Spinal cord (tissue), 10 donors: ENCODE data around the gene ZNF580. TPM values are rescaled to one million over a fixed set of nuclear protein-coding genes. Genes with fewer than 3 reads are reported as not detected.

ENCODE experiments used
- DNase-seq, 6 donors: peaks; one replicate each; pipeline versions ENCODE4 v3.0.0 to v3.0.0-alpha.2; 2013 to 2015; ENCODE audit warnings: low spot score in 6 of 6, low read depth in 4 of 6
- H3K27ac ChIP-seq: one replicate; pipeline ENCODE4 v1.5.1; 2013; ENCODE audit warnings: low read depth, low read length, control low read depth
- H3K27me3 ChIP-seq: one replicate; pipeline ENCODE4 v1.6.1; 2013; ENCODE audit warnings: low read length; ENCODE audit not compliant: control insufficient read depth, insufficient read depth
- H3K36me3 ChIP-seq: one replicate; pipeline ENCODE4 v1.6.1; 2013; ENCODE audit warnings: low read length; ENCODE audit not compliant: control insufficient read depth, insufficient read depth
- H3K4me1 ChIP-seq: one replicate; pipeline ENCODE4 v1.6.1; 2013; ENCODE audit warnings: low read length; ENCODE audit not compliant: control insufficient read depth, insufficient read depth
- H3K4me3 ChIP-seq: one replicate; pipeline ENCODE4 v1.5.1; 2013; ENCODE audit warnings: low read depth, low read length, control low read depth
- H3K9me3 ChIP-seq: one replicate; pipeline ENCODE4 v1.6.1; 2013; ENCODE audit warnings: low read length; ENCODE audit not compliant: control insufficient read depth, insufficient read depth
- WGBS: methylation state at CpG from one replicate; pipeline ENCODE4 v1.1.5; 2013; ENCODE audit warnings: missing lambda C conversion rate; ENCODE audit not compliant: insufficient coverage; 5-methylcytosine and 5-hydroxymethylcytosine counted together
- polyA plus RNA-seq, 2 donors: library from polyadenylated mRNA; unstranded; fragments of 120-200 nt; gene quantifications; one replicate each; pipeline ENCODE4 v1.2.1, GENCODE V29; 2013; ENCODE audit not compliant: insufficient read length in 2 of 2
- total RNA-seq, 2 donors: library from RNA; depleted of rRNA in 1 of 2; stranded (reverse); fragments of 120-200 nt in 1 of 2; fragments of >200 nt in 1 of 2; gene quantifications; one replicate each; pipeline versions ENCODE4 v1.2.3 to v1.2.4, GENCODE V29; 2013 to 2014
- donor health status: healthy.

Gene ZNF580
- total and polyA plus RNA-seq, 4 donors, result 3.5 to 71.7 (median 38.7) TPM

DNA sequence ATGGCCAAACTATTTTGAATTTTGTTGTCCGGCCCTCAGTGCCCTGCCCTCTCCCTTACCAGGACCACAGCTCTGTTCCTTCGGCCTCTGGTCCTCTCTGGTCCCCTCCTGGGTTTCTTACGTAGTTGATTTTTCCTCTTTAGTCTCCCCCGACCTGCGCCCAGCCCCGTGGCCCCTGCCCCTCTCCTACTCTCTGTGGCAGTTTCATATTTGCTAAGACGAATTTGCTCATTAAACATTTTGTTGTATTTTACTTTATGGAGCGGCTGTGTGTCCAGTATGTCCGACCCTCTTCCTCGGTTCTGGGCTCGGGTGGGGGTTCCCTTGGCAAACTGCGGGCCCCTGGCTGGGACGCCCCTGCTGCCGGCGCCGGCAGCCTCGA lies 33.6 kb downstream of the ZNF580 start:
- Histone ChIP-seq H3K4me1 (peaks cover 31% of the 10 kb centered on the region), H3K36me3 (peaks cover 66% of the 10 kb centered on the region), H3K27ac (peak overlapping the region; percentile 61), H3K27me3 (no peaks in the 10 kb centered on the region), H3K4me3 (peak overlapping the region; percentile 31), H3K9me3 (no peaks in the 10 kb centered on the region)
- 11% methylated on average over 12 of the region's 17 CpGs for WGBS
- DNase-seq, result no peak

DNA sequence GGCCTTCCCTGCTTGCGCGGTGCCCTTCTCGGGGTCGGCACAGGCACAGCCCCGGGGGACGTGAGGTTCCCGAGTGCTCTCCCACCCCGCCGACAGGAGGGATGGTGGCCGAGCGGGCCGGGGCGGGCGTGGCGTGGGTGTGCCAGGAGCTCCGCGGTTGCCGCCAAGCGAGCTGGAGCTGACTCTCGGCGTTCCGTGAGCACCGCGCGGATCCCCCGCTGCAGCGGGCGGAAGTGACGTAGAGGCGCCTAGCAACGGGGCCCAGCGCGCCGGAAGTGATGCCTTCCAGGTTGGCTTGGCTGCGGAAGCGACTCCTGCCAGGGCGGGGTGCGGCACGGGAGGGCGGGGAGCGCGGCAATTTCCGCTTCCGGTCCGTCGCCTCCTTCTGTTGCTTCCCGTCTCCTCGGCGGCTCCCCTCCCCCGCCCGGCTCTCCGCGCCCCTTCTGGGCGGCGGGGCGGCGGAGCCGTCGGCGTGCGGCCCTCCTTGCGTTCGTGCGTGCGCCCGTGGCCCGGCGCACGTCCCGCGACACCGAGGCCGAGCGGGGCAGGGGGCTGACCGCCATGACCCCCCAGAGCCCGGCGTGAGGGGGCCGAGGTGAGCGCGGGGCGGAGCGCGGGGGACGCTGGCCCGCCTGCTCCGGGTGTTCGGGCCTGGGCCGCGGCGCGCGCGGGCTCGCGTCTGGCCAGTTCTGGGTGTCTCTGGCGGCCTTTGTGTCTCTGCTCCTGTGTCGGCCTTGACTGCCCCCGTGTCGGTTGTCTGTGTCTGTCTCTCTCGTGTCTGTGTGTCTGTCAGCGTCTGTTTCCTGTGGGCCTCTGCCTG lies 34.2 kb downstream of the ZNF580 start, which contains the start of gene EPN1:
EPN1 (plus strand) TSS at position 386 of the 820 bp plus-strand sequence. CDS start 3,402 bp downstream, outside the sequence.
- Histone ChIP-seq H3K4me1 (peaks cover 31% of the 10 kb centered on the region), H3K36me3 (peaks cover 66% of the 10 kb centered on the region), H3K27ac (peak within 1 kb of the TSS; percentile 61), H3K27me3 (no peaks in the 10 kb centered on the region), H3K9me3 (no peaks in the 10 kb centered on the region), H3K4me3 (peak within 1 kb of the TSS; percentile 46)
- under 1% methylated on average over 101 of the region's 101 CpGs for WGBS
- peak; percentile 77 to 99 (median 91) for DNase-seq

DNA sequence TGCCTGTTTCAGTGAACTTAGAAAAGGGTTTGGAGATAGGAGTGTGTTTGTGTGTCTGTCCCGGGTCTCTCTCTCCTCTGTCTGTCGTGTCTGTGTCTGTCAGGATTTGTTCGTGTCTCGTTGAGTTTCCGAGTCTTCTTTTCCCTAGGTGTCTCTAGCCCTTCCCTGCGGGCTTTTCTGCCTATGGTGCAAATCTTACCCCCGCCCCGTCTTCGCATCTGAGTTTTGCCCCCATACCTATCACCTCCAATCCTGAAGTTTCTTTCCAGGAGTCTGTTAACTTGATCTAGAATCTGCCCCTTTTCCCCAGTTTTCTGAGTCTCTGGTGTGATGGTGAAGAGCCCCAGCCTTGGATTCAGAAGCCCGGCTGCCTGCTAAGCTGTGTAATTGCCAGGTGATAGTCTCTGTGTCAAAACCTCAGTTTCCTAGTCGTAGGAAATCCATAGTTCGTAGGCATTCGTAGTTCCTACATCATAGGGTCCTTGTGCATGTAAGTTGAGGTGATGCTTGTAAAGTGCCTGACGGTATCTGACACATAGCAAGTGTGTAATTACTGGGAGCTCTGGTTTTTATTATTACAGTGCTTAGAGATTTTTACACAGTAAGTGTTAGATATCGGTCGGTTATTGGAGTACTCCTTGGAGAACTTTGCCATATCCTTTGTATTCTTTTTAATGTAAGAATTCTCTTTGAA lies 35.0 kb downstream of the ZNF580 start:
- no peaks in the 10 kb centered on the region for H3K9me3 ChIP-seq
- H3K36me3 ChIP-seq, result peaks cover 66% of the 10 kb centered on the region
- 45% methylated on average over 5 of the region's 16 CpGs for WGBS
- H3K4me3 ChIP-seq, result peak overlapping the region; percentile 46
- DNase-seq, result no peak
- H3K4me1 ChIP-seq, result peaks cover 31% of the 10 kb centered on the region
- H3K27me3 ChIP-seq, result no peaks in the 10 kb centered on the region
- no peak overlapping the region for H3K27ac ChIP-seq

DNA sequence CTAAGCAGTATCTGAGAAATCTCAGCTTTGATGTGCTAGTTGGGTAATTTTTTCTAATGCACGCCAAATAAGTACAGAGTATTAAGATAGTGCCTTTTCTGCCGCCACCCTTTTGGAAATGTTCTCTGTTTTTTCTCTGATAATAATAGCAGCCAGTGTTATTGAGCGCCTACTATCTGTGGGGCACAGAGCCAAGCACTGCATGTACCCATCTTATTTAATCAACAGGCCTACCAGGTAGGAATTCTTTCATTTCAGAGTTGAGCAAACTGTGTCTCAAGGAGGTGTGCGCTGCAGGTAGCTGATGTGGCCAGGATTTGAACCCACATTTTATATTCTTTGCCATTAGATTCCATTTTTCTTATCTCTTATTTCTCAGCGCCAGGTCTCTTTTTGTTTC lies 35.6 kb downstream of the ZNF580 start:
- peaks cover 30% of the 10 kb centered on the region for H3K4me1 ChIP-seq
- H3K9me3 ChIP-seq, result no peaks in the 10 kb centered on the region
- 92% methylated on average over 3 of the region's 5 CpGs for WGBS
- H3K27ac ChIP-seq, result no peak overlapping the region
- no peaks in the 10 kb centered on the region for H3K27me3 ChIP-seq
- no peak overlapping the region for H3K4me3 ChIP-seq
- DNase-seq, result no peak
- peaks cover 65% of the 10 kb centered on the region for H3K36me3 ChIP-seq

DNA sequence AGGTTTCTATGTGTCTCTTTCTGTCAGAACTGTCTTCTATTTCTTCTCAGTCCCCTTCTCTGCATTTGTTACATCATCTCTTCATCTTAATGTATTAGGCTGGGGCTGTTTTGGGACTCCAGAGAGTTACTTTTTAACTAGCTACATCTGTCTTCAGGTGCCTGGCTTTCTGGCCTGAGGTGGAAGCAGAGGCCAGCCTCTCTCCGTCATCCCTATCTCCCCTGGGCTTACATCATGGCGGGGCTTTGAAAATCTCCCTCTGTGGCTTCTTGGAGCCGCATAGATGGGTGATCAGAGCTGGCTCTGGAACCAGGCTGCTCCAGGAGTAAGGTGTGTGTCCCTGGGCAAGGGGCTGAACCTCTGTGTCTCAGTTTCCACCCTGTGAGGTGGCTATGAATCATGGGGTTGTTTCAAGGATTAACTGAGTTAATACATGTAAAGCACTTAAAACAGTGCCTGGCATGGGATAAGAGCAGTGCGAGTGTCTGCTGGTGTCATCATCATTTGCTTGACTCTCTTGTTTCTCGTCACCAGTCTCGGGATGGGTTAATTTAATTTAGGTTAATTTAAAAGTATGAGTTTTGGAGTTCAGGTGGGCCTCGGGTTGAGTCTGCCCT lies 36.2 kb downstream of the ZNF580 start:
- peaks cover 29% of the 10 kb centered on the region for H3K4me1 ChIP-seq
- H3K36me3 ChIP-seq, result peaks cover 63% of the 10 kb centered on the region
- H3K27me3 ChIP-seq, result no peaks in the 10 kb centered on the region
- H3K4me3 ChIP-seq, result no peak overlapping the region
- H3K27ac ChIP-seq, result no peak overlapping the region
- no peaks in the 10 kb centered on the region for H3K9me3 ChIP-seq
- no peak for DNase-seq
- WGBS, result 82% methylated on average over 6 of the region's 7 CpGs

DNA sequence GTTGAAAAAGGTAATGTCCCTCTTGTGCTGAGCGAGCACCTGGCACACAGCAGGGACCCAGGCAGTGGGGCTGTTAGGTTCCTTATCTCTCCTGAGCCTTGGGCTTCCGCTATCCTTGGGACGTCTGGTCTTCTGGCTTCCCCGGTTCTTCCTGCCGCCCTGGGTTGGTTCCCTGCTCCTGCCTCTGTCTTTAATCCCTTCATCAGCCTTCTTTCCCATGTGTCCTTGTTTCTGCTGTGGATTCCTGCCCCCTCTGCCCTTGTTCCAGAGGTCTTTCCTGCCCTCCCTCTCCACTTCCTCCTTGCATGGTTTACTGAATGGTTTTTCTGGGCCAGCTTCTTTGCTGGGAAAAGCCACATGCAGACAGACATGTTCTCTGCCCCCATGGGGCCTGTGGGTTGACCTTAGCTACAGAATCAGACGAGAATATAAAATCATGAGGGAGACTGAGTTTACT lies 36.8 kb downstream of the ZNF580 start:
- DNase-seq, result no peak
- Histone ChIP-seq H3K27ac (no peak overlapping the region), H3K4me1 (peaks cover 29% of the 10 kb centered on the region), H3K4me3 (no peak overlapping the region), H3K36me3 (peaks cover 68% of the 10 kb centered on the region), H3K27me3 (no peaks in the 10 kb centered on the region), H3K9me3 (no peaks in the 10 kb centered on the region)
- 81% methylated on average over 6 of the region's 6 CpGs for WGBS

DNA sequence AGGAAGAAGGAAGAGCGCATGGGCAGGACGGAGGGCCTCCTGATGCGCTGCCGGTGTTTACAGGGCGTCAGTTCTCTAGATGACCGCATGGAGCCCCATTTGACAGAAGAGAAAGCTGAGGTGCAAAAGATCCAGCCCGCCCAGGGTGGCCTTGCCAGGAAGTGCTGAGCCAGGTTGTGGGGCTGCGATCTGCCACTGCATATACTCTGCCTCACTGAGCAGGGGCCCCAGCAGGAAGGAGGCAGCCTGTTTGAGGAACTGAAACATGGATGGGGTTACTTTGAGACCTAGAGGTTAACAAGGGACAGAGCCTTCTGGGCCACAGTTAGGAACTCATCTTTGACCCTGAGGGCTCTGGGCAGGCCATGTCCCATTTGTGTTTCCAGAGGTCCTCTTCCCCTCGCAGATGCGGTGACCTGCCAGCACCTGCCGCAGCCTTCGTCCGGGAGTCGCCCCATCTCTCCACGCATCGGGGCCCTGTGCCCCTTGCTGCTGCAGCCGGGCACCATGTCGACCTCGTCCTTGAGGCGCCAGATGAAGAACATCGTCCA lies 37.4 kb downstream of the ZNF580 start:
- H3K36me3 ChIP-seq, result peaks cover 71% of the 10 kb centered on the region
- peaks cover 29% of the 10 kb centered on the region for H3K4me1 ChIP-seq
- DNase-seq, result peak in 1 of 6 donors; percentile 13
- H3K4me3 ChIP-seq, result no peak overlapping the region
- 97% methylated on average over 21 of the region's 21 CpGs for WGBS
- H3K27ac ChIP-seq, result no peak overlapping the region
- no peaks in the 10 kb centered on the region for H3K9me3 ChIP-seq
- H3K27me3 ChIP-seq, result no peaks in the 10 kb centered on the region

DNA sequence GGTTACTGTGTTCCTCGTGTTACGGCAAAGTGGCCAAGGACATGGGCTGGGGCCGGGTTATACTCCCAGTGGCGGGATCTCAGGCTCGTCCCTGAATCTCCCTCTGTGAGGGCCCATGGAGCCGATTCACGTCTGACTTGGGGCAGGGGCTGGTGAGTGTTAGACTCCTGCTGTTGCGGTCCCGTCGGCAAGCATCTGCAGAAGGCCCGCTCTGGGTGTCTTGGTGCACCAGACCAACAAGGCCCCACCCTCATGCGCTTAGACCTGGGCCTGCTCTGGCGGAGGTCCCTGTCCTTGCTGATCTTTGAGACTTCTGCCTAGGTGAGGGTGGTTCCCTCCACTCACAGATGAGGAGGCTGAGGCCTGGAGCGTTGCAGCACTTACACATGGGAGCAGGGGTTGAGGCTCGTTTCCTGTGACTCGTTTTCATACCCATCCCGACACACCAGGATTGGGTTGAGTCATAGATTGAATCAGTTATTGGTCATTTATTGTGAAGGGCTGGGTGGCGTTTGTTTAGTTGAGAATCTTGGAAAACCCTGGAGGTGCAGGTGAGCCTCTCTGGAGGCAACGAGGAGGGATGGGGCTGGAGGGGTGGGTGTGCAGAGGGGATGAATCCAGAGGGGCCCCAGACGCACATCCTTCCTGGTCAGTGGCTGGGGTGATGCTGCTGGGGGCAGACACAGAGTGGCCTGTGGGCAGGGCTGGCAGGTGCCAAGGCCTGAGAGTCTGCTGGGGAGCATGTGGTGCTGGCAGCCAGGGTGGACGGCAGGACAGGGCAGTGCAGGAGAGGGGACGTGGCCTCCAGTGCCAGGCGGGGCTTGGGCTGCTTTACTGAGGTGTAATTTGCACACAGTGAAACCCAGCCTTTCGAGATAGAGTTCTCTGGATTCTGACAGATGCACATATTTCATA lies 38.8 kb downstream of the ZNF580 start:
- 95% methylated on average over 23 of the region's 24 CpGs for whole genome bisulfite sequencing
- Histone ChIP-seq H3K4me3 (no peak overlapping the region), H3K9me3 (no peaks in the 10 kb centered on the region), H3K27ac (no peak overlapping the region), H3K27me3 (no peaks in the 10 kb centered on the region), H3K36me3 (peaks cover 73% of the 10 kb centered on the region), H3K4me1 (peaks cover 19% of the 10 kb centered on the region)
- no peak for DNase-seq
